ENCODE data around the gene IMMT.

GRCh38 chr2:86158286-86158685 is 37.0 kb downstream of the IMMT start:
- TF ChIP-seq TAF1 (IDR thresholded peaks at IDR 0.05; ENCODE audit: low read depth, low read length) (no peak), POLR2A (IDR thresholded peaks at IDR 0.05; ENCODE audit: low read depth, low read length) (no peak), POLR2AphosphoS5 (IDR thresholded peaks at IDR 0.05; ENCODE audit: low read depth, low read length) (no peak), PAX5 (IDR thresholded peaks at IDR 0.05; ENCODE audit: insufficient read depth, low read length, severe bottlenecking) (no peak)

All from GM12891 (cell line).